HepG2 (cell line): ENCODE data around the gene ARHGAP5. TPM values are rescaled to one million over a fixed set of nuclear protein-coding genes. Genes with fewer than 3 reads are reported as not detected.

Source experiments
- CBX1 ChIP-seq: IDR thresholded peaks from one replicate; pipeline ENCODE4 v1.6.1; 2016; ENCODE audit warnings: antibody characterized with exemption, low read depth
- EED ChIP-seq: sonication (generic); formaldehyde crosslinking; IDR thresholded peaks from 2 replicates; pipeline ENCODE4 v1.5.0; 2020; ENCODE audit warnings: mild to moderate bottlenecking, missing genetic modification reagents
- FIP1L1 ChIP-seq: fragments of 200-400 bp; formaldehyde crosslinking; IDR thresholded peaks from 2 replicates; pipeline ENCODE4 v1.6.1; 2018; ENCODE audit warnings: low read depth, mild to moderate bottlenecking, low read length, moderate library complexity, borderline replicate concordance; ENCODE audit not compliant: insufficient read depth
- FOXO1 ChIP-seq: sonication (generic); formaldehyde crosslinking; IDR thresholded peaks from 2 replicates; pipeline ENCODE4 v1.4.0; 2020; ENCODE audit warnings: missing genetic modification reagents
- LCORL ChIP-seq, 2 experiments: fragments of 450-650 bp in 1 of 2; sonication (generic) in 1 of 2; formaldehyde crosslinking in 1 of 2; IDR thresholded peaks; 2 replicates each; pipeline versions ENCODE4 v1.5.0 to v1.6.1; 2017 to 2020; ENCODE audit warnings: antibody characterized with exemption in 1 of 2, missing genetic modification reagents in 1 of 2
- MIXL1 ChIP-seq: IDR thresholded peaks from 2 replicates; pipeline ENCODE4 v1.6.1; 2016
- NFYC ChIP-seq: IDR thresholded peaks from 2 replicates; pipeline ENCODE4 v1.6.1; 2016; ENCODE audit warnings: missing genetic modification reagents, missing compliant biosample characterization
- NR2F6 ChIP-seq, 2 experiments: IDR thresholded peaks; 2 replicates each; pipeline ENCODE4 v1.6.1; 2016; ENCODE audit warnings: antibody characterized with exemption in 1 of 2, mild to moderate bottlenecking in 1 of 2
- SCMH1 ChIP-seq: sonication (generic); formaldehyde crosslinking; IDR thresholded peaks from 2 replicates; pipeline ENCODE4 v1.9.0; 2021; ENCODE audit warnings: missing genetic modification reagents, mild to moderate bottlenecking, borderline replicate concordance
- SOX6 ChIP-seq, 2 experiments: fragments of 450-650 bp in 1 of 2; sonication (generic) in 1 of 2; formaldehyde crosslinking in 1 of 2; IDR thresholded peaks; 2 replicates each; pipeline versions ENCODE4 v1.4.0 to v1.6.1; 2017 to 2020; ENCODE audit warnings: antibody characterized with exemption in 1 of 2, mild to moderate bottlenecking in 1 of 2, missing genetic modification reagents in 1 of 2
- XBP1 ChIP-seq: sonication (generic); formaldehyde crosslinking; IDR thresholded peaks from 2 replicates; pipeline ENCODE4 v1.5.0; 2020; ENCODE audit warnings: missing genetic modification reagents
- ZBTB38 ChIP-seq: sonication (generic); formaldehyde crosslinking; IDR thresholded peaks from 2 replicates; pipeline ENCODE4 v1.5.1; 2020; ENCODE audit warnings: mild to moderate bottlenecking, missing genetic modification reagents
- ZNF24 ChIP-seq: fragments of 450-650 bp; IDR thresholded peaks from 2 replicates; pipeline ENCODE4 v1.6.1; 2017; ENCODE audit warnings: antibody characterized with exemption, mild to moderate bottlenecking
- ZNF292 ChIP-seq: sonication (generic); formaldehyde crosslinking; IDR thresholded peaks from 2 replicates; pipeline ENCODE4 v1.8.1; 2022; ENCODE audit warnings: mild to moderate bottlenecking, low read depth, missing genetic modification reagents, borderline replicate concordance
- ZNF766 ChIP-seq: sonication (generic); formaldehyde crosslinking; IDR thresholded peaks from 2 replicates; pipeline ENCODE4 v1.5.0; 2020; ENCODE audit warnings: missing genetic modification reagents, borderline replicate concordance
- ZNF773 ChIP-seq: sonication (generic); formaldehyde crosslinking; IDR thresholded peaks from 2 replicates; pipeline ENCODE4 v1.4.0; 2020; ENCODE audit warnings: missing genetic modification reagents, borderline replicate concordance
- polyA plus RNA-seq, 8 experiments: library from polyadenylated mRNA; depleted of rRNA in 3 of 8; stranded (reverse) in 7 of 8; unstranded in 1 of 8; fragments of >200 nt; fragmentation: Illumina TruSeq in 4 of 8; extraction: Trizol in 4 of 8; gene quantifications; 2 replicates each; pipeline versions ENCODE4 v1.2.1 to v1.2.3, GENCODE V29; 2011 to 2016; ENCODE audit warnings: low read depth in 4 of 8, missing spikeins in 1 of 8, mixed read lengths in 1 of 8; ENCODE audit not compliant: insufficient read depth in 1 of 8
- total RNA-seq, 5 experiments: library from RNA; depleted of rRNA; stranded (reverse); fragments of >200 nt; fragmentation: Illumina TruSeq; extraction: Trizol; gene quantifications; 2 replicates each; pipeline ENCODE4 v1.2.3, GENCODE V29; 2016; ENCODE audit warnings: low read depth in 1 of 5
- TF ChIP-seq, protein P1 (sequence below): sonication (generic); formaldehyde crosslinking; IDR thresholded peaks from 2 replicates; pipeline ENCODE4 v1.8.0; 2022; ENCODE audit warnings: mild to moderate bottlenecking, missing genetic modification reagents, moderate library complexity
- TF ChIP-seq, protein P2 (sequence below): sonication (generic); formaldehyde crosslinking; IDR thresholded peaks from 2 replicates; pipeline ENCODE4 v1.4.0; 2020; ENCODE audit warnings: missing genetic modification reagents

ARHGAP5 gene
- total and polyA plus RNA-seq, 2 of the 13 experiments (the other 11 are each of a cell fraction or from before 2014, with no cell fraction given), result 33.7 to 144 TPM

DNA sequence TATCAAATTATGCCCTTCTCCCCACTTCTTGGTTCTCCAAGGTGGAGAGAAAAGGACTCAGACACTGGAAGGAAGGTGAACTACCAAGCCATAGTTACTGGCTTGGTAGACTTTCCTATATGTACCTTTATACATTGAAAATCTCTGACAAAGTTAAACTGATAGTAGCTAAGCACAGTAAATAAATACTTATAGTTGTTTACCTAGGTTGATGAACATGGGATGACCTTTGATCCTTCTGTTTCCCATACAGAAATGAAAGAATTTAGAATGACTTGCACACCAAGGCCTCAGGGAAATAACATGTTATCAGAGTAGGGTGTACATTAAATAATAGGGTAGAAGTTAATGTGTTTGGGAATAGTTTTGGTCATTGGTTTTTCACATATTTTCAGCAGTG lies 6.7 kb downstream of the ARHGAP5 start (continued):
- TF ChIP-seq, protein P1, sequence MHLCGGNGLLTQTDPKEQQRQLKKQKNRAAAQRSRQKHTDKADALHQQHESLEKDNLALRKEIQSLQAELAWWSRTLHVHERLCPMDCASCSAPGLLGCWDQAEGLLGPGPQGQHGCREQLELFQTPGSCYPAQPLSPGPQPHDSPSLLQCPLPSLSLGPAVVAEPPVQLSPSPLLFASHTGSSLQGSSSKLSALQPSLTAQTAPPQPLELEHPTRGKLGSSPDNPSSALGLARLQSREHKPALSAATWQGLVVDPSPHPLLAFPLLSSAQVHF (CRISPR knock-in tag), result no peak
- TF ChIP-seq, protein P2, sequence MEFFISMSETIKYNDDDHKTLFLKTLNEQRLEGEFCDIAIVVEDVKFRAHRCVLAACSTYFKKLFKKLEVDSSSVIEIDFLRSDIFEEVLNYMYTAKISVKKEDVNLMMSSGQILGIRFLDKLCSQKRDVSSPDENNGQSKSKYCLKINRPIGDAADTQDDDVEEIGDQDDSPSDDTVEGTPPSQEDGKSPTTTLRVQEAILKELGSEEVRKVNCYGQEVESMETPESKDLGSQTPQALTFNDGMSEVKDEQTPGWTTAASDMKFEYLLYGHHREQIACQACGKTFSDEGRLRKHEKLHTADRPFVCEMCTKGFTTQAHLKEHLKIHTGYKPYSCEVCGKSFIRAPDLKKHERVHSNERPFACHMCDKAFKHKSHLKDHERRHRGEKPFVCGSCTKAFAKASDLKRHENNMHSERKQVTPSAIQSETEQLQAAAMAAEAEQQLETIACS (CRISPR knock-in tag), result no peak
- TF ChIP-seq SOX6 (IDR thresholded peaks at IDR 0.05) (no peak), SOX6 (CRISPR knock-in tag; IDR thresholded peaks at IDR 0.05) (no peak), ZNF292 (no peak), NFYC (CRISPR knock-in tag) (no peak), XBP1 (CRISPR knock-in tag) (no peak), ZBTB38 (CRISPR knock-in tag) (no peak), SCMH1 (CRISPR knock-in tag) (no peak), ZNF24 (no peak), FIP1L1 (no peak), LCORL (IDR thresholded peaks at IDR 0.05) (no peak), LCORL (CRISPR knock-in tag; IDR thresholded peaks at IDR 0.05) (no peak), ZNF766 (CRISPR knock-in tag) (no peak), MIXL1 (CRISPR knock-in tag) (peak; percentile 90), NR2F6 (IDR thresholded peaks at IDR 0.05) (peak; percentile 83), NR2F6 (CRISPR knock-in tag; IDR thresholded peaks at IDR 0.05) (peak; percentile 84), EED (CRISPR knock-in tag) (no peak), FOXO1 (peak; percentile 71; the same call in 1 of the 2 replicates), ZNF773 (CRISPR knock-in tag) (no peak), CBX1 (no peak)
